ENCODE measurements around the gene PLOD3.
A peak's percentile ranks its signal among the peaks of the same experiment; 100 is the strongest.

Gene PLOD3

GRCh38 chr7:101245147-101245668 is 27.8 kb upstream of the PLOD3 start:
- TF ChIP-seq, protein P1, sequence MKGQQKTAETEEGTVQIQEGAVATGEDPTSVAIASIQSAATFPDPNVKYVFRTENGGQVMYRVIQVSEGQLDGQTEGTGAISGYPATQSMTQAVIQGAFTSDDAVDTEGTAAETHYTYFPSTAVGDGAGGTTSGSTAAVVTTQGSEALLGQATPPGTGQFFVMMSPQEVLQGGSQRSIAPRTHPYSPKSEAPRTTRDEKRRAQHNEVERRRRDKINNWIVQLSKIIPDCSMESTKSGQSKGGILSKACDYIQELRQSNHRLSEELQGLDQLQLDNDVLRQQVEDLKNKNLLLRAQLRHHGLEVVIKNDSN (IDR thresholded peaks at IDR 0.05): peak; percentile 84
- TF ChIP-seq TAF1 (IDR thresholded peaks at IDR 0.05; ENCODE audit: low read depth) (no peak), YY1 (IDR thresholded peaks at IDR 0.05; ENCODE audit: low read depth) (no peak)

- no peak for TF ChIP-seq FOXM1 (IDR thresholded peaks at IDR 0.05; ENCODE audit: borderline replicate concordance, low read depth)
- 0 out of 2 replicates have a peak, but pooled peaks have one; percentile 7 for TF ChIP-seq ZBTB7A (IDR thresholded peaks at IDR 0.05; ENCODE audit: low read depth)
- TF ChIP-seq EP300 (IDR thresholded peaks at IDR 0.05; ENCODE audit: borderline replicate concordance): no peak
- TF ChIP-seq, protein P1 (IDR thresholded peaks at IDR 0.05): peak; percentile 45; the same call in 1 of the 2 replicates
- peak; percentile 57; the same call in 1 of the 2 replicates for TF ChIP-seq TAF1 (IDR thresholded peaks at IDR 0.05; ENCODE audit: low read depth)
- TF ChIP-seq RAD21 (IDR thresholded peaks at IDR 0.05; ENCODE audit: low read depth): peak; percentile 39; the same call in 1 of the 2 replicates
- TF ChIP-seq REST (IDR thresholded peaks at IDR 0.05; ENCODE audit: low read depth): no peak
- no peak for TF ChIP-seq NFIC (IDR thresholded peaks at IDR 0.05)
- TF ChIP-seq TEAD4 (IDR thresholded peaks at IDR 0.05): no peak
- no peak for TF ChIP-seq CREB1 (IDR thresholded peaks at IDR 0.05; ENCODE audit: low read depth)
- peak; percentile 69 for TF ChIP-seq MAX (IDR thresholded peaks at IDR 0.05)
- TF ChIP-seq TCF12 (IDR thresholded peaks at IDR 0.05; ENCODE audit: low read depth): peak; percentile 49; the same call in 1 of the 2 replicates
- TF ChIP-seq CEBPB (IDR thresholded peaks at IDR 0.05): no peak
- TF ChIP-seq YY1 (IDR thresholded peaks at IDR 0.05; ENCODE audit: low read depth): peak; percentile 67
- TF ChIP-seq EGR1 (IDR thresholded peaks at IDR 0.05): no peak
Measured at GRCh38 chr7:101244375-101245146, 27.2 kb upstream of the PLOD3 start, which contains the start of gene FIS1. Gene FIS1 (minus strand): TSS chr7:101245081. CDS start chr7:101245004, 77 bp downstream.

DNA sequence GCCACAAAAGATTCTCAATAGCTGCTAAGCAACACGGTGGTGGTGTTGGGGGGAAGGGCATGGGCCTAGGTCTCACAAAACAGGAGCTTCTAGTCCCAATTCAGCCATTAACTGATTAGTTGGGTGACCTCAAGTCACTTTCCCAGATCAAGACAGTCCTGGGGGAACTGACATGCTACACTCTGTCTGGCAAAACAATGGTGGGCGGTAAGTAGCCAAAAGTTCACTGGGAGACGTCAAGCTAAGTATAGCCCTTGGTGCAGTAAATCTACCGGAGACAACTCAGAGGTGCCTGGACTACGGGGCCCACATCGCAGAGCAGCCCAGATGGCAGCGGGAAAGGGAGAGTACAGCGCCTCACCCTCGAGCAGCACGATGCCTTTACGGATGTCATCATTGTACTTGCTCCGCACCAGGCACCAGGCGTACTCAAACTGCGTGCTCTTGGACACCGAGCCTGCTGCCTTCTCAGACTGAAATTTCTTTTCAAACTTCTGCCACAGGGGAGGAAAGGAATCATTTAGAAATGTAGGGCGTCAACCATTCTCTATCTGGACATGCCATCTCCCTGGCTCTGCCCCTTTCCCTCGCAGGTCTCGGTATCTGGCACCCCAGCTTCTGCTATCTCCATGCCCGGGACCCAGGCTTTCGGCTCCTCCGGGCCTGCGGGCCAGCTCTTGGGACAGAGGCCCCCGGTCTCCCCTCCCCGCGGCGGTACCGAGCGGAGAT is 26.4 kb upstream of the PLOD3 start:
- peak; percentile 68; the same call in 1 of the 2 replicates for TF ChIP-seq ZBTB7A (IDR thresholded peaks at IDR 0.05; ENCODE audit: low read depth)
- TF ChIP-seq EGR1 (IDR thresholded peaks at IDR 0.05): no peak

GRCh38 chr7:101241443-101242349 is 24.3 kb upstream of the PLOD3 start:
- TF ChIP-seq RAD21 (IDR thresholded peaks at IDR 0.05; ENCODE audit: low read depth): no peak
- no peak for TF ChIP-seq TAF1 (IDR thresholded peaks at IDR 0.05; ENCODE audit: low read depth)
- no peak for TF ChIP-seq CREB1 (IDR thresholded peaks at IDR 0.05; ENCODE audit: low read depth)
- TF ChIP-seq ZBTB7A (IDR thresholded peaks at IDR 0.05; ENCODE audit: low read depth): no peak
- no peak for TF ChIP-seq NFIC (IDR thresholded peaks at IDR 0.05)
- TF ChIP-seq, protein P1 (IDR thresholded peaks at IDR 0.05): no peak
- no peak for TF ChIP-seq REST (IDR thresholded peaks at IDR 0.05; ENCODE audit: low read depth)
- TF ChIP-seq EGR1 (IDR thresholded peaks at IDR 0.05): no peak
- no peak for TF ChIP-seq TEAD4 (IDR thresholded peaks at IDR 0.05)

DNA sequence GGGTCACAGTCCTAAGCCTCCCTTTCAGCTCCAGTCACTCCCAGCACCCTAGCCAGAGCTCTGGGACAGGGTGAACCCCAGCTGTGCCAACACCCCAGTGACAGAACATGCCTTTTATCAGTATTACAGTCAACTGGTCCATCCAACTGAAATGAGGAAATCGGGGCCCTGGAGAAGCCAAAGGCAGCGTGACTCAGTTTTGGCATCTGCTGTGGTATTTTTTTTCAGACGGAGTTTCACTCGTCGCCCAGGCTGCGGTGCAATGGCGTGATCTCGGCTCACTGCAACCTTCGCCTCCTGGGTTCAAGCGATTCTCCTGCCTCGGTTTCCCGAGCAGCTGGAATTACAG is 23.6 kb upstream of the PLOD3 start:
- TF ChIP-seq TAF1 (IDR thresholded peaks at IDR 0.05; ENCODE audit: low read depth) (no peak), RAD21 (IDR thresholded peaks at IDR 0.05; ENCODE audit: low read depth) (no peak), TCF12 (IDR thresholded peaks at IDR 0.05; ENCODE audit: low read depth) (no peak), TEAD4 (IDR thresholded peaks at IDR 0.05) (no peak), YY1 (IDR thresholded peaks at IDR 0.05; ENCODE audit: low read depth) (no peak), NFIC (IDR thresholded peaks at IDR 0.05) (no peak), ZBTB7A (IDR thresholded peaks at IDR 0.05; ENCODE audit: low read depth) (no peak), MAX (IDR thresholded peaks at IDR 0.05) (no peak)
- TF ChIP-seq, protein P1 (IDR thresholded peaks at IDR 0.05): no peak
